Subcutaneous adipose tissue (tissue), 4 donors: Measurements from ENCODE around the gene BAG3. TPM values are rescaled to one million over a fixed set of nuclear protein-coding genes. Genes with fewer than 3 reads are reported as not detected.

ENCODE experiments used
- CTCF ChIP-seq: fragments of 450-650 bp; IDR thresholded peaks from one replicate; pipeline ENCODE4 v1.5.1; 2016; ENCODE audit warnings: low read depth, mild to moderate bottlenecking, control low read depth, antibody characterized with exemption, moderate library complexity
- total RNA-seq, 4 donors: library from RNA; depleted of rRNA; stranded (reverse); fragments of >200 nt; gene quantifications; one replicate each; pipeline ENCODE4 v1.1.0, GENCODE V29; 2016

Gene BAG3
- total RNA-seq, 4 donors from 2014 or later = 16.1 to 33.1 (median 21.1) TPM

GRCh38 chr10:119725828-119726675 is 74.9 kb downstream of the BAG3 start, which contains the start of gene INPP5F:
Gene INPP5F (plus strand): TSS chr10:119726050. CDS start chr10:119726263, 213 bp downstream.
- no peak for TF ChIP-seq CTCF

DNA sequence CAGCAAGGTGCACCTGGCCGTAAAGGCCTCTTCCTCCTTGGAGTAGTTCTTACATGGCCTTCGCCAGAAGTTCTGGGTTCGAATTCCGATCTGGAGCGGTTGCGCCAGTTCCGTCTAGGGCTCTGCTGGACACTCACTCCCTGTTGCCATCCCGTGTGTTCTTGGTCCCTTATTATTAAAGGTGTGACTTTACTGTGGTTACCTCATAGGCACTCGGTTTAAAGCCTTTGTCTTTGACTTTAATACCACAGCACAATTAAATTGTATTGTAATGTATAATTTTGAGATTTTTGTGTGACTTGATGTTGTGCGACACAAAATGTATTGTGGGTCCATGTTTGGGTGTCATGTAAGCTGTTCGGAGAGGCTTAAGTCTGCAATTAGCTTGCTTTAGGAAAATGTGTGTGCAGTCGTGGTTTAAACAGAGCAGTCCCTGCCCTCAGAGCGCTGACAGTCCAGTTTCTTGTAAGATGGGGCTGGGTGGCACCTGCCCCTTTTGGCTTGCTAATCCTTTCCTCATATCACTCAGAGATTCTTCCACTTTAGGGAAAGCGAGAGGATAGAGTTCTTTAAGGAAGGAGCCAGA is 75.6 kb downstream of the BAG3 start:
- no peak for TF ChIP-seq CTCF

Other genes starting within 250 kb of the BAG3 start
- gene RGS10, start 108.7 kb upstream of the BAG3 start, total RNA-seq = 10 to 100 TPM; 15.8 to 64.9 (median 30.9) TPM
- gene TIAL1, start 54.4 kb upstream of the BAG3 start, total RNA-seq = 100 to 1,000 TPM in 2 of 4 donors, 10 to 100 TPM in 2; 76.9 to 138 (median 91.2) TPM
- 10 to 100 TPM; 13.9 to 20.9 (median 17.0) TPM for gene INPP5F, start 74.7 kb downstream of the BAG3 start, total RNA-seq
- 10 to 100 TPM; 42.6 to 60.2 (median 47.3) TPM for gene MCMBP, start 221.5 kb downstream of the BAG3 start, total RNA-seq
- gene SEC23IP, start 241.3 kb downstream of the BAG3 start, total RNA-seq = 10 to 100 TPM; 12.8 to 33.9 (median 26.8) TPM